SK-N-SH (cell line): ENCODE data around the gene TAS1R1. TPM values are rescaled to one million over a fixed set of nuclear protein-coding genes. Genes with fewer than 3 reads are reported as not detected.

Experiments
- CTCF ChIA-PET: fragments of 300-600, 350-600 bp; formaldehyde crosslinking; extraction: SDS; loops from one replicate; lab custom pipeline; 2021; lab: Yijun Ruan, JAX
- POLR2A ChIA-PET: fragments of 350-600 bp; sonication (Branson Sonifier 250); formaldehyde crosslinking; extraction: SDS; loops from one replicate; lab custom pipeline; 2020; ENCODE audit warnings: antibody characterized with exemption, inconsistent platforms; lab: Yijun Ruan, JAX
- DNase-seq: peaks from one replicate; pipeline ENCODE4 v3.0.0; 2012
- H2AFZ ChIP-seq: fragments of 200-600 bp; sonication (generic); 2 replicates; pipeline ENCODE4 v1.8.1; 2016; ENCODE audit warnings: antibody characterized with exemption, mild to moderate bottlenecking, low read depth
- H3F3A ChIP-seq: fragments of 200-600 bp; sonication (generic); replicated peaks from 2 replicates; pipeline ENCODE3; 2016; ENCODE audit warnings: antibody characterized with exemption, mild to moderate bottlenecking; ENCODE audit not compliant: insufficient read depth
- H3K27ac ChIP-seq, 2 experiments: fragments of 200-500 bp in 1 of 2; fragments of 200-600 bp in 1 of 2; sonication (Bioruptor generic) in 1 of 2; sonication (generic), shearing (Covaris generic) in 1 of 2; 2 replicates each; pipeline versions ENCODE4 v1.5.1 to v1.6.1; 2014 to 2016; ENCODE audit warnings: low read depth in 2 of 2, inconsistent platforms in 1 of 2, low read length in 1 of 2, mild to moderate bottlenecking in 1 of 2, mixed read lengths in 1 of 2
- H3K27me3 ChIP-seq: fragments of 200-600 bp; sonication (generic), shearing (Covaris generic); 2 replicates; pipeline ENCODE4 v1.6.1; 2016; ENCODE audit warnings: mixed run types; ENCODE audit not compliant: insufficient read depth
- H3K36me3 ChIP-seq, 2 experiments: fragments of 200-500 bp in 1 of 2; fragments of 200-600 bp in 1 of 2; sonication (Bioruptor generic) in 1 of 2; sonication (generic) in 1 of 2; replicated peaks in 1 of 2; 2 replicates each; pipeline versions ENCODE3 to v1.5.1; 2014 to 2016; ENCODE audit warnings: low read length in 1 of 2, mild to moderate bottlenecking in 1 of 2; ENCODE audit not compliant: insufficient read depth in 2 of 2, control insufficient read depth in 1 of 2
- H3K4me1 ChIP-seq, 2 experiments: fragments of 200-500 bp in 1 of 2; fragments of 200-600 bp in 1 of 2; sonication (Bioruptor generic) in 1 of 2; sonication (generic), shearing (Covaris generic) in 1 of 2; 2 replicates each; pipeline versions ENCODE4 v1.5.1 to v1.6.1; 2014 to 2016; ENCODE audit warnings: low read depth in 1 of 2, low read length in 1 of 2, mixed run types in 1 of 2; ENCODE audit not compliant: insufficient read depth in 2 of 2, control insufficient read depth in 1 of 2
- H3K4me2 ChIP-seq: fragments of 200-600 bp; sonication (generic), shearing (Covaris generic); 2 replicates; pipeline ENCODE4 v1.6.1; 2017; ENCODE audit warnings: mixed run types
- H3K4me3 ChIP-seq, 2 experiments: fragments of 200-500 bp in 1 of 2; fragments of 200-600 bp in 1 of 2; sonication (Bioruptor generic) in 1 of 2; sonication (generic), shearing (Covaris generic) in 1 of 2; 2 replicates each; pipeline versions ENCODE4 v1.5.1 to v1.8.1; 2014 to 2016; ENCODE audit warnings: low read depth in 2 of 2, inconsistent platforms in 1 of 2, low read length in 1 of 2, mild to moderate bottlenecking in 1 of 2, mixed read lengths in 1 of 2, moderate library complexity in 1 of 2
- H3K79me2 ChIP-seq: fragments of 200-600 bp; sonication (generic); 2 replicates; pipeline ENCODE4 v1.8.1; 2017; ENCODE audit warnings: mild to moderate bottlenecking; ENCODE audit not compliant: insufficient read depth
- H3K9ac ChIP-seq: fragments of 200-600 bp; sonication (generic); 2 replicates; pipeline ENCODE4 v1.6.1; 2017; ENCODE audit warnings: mixed run types
- H3K9me2 ChIP-seq: fragments of 200-600 bp; sonication (generic); 2 replicates; pipeline ENCODE4 v1.6.1; 2017; ENCODE audit warnings: mixed run types
- H3K9me3 ChIP-seq: fragments of 200-600 bp; sonication (generic); 2 replicates; pipeline ENCODE4 v1.6.1; 2017; ENCODE audit warnings: mixed run types, mild to moderate bottlenecking, moderate library complexity
- H4K20me1 ChIP-seq: fragments of 200-600 bp; sonication (generic); 2 replicates; pipeline ENCODE4 v1.6.1; 2017; ENCODE audit warnings: mild to moderate bottlenecking, mixed run types; ENCODE audit not compliant: insufficient read depth
- CHD2 ChIP-seq: fragments of 150-350 bp; IDR thresholded peaks from 2 replicates; pipeline ENCODE4 v1.6.1; 2018; ENCODE audit warnings: low read length; ENCODE audit not compliant: partially characterized antibody
- CTCF ChIP-seq: fragments of 200-600 bp; sonication (generic); IDR thresholded peaks from 2 replicates; pipeline ENCODE4 v1.6.1; 2017; ENCODE audit warnings: antibody characterized with exemption, mild to moderate bottlenecking, moderate library complexity
- EP300 ChIP-seq, 2 experiments: IDR thresholded peaks; 2 replicates each; pipeline versions ENCODE4 v1.4.0 to v1.6.1; 2012; ENCODE audit warnings: borderline replicate concordance in 1 of 2, low read depth in 1 of 2, low read length in 1 of 2
- GATA2 ChIP-seq: sonication (generic); formaldehyde crosslinking; IDR thresholded peaks from 2 replicates; pipeline ENCODE4 v1.5.0; 2020; ENCODE audit warnings: mild to moderate bottlenecking, missing genetic modification reagents
- MAX ChIP-seq: IDR thresholded peaks from 2 replicates; pipeline ENCODE4 v1.4.0; 2012; ENCODE audit warnings: low read depth
- MXI1 ChIP-seq: IDR thresholded peaks from 2 replicates; pipeline ENCODE4 v1.6.1; 2012; ENCODE audit warnings: mild to moderate bottlenecking, low read depth, low read length, improper control_type of control experiment
- RAD21 ChIP-seq: IDR thresholded peaks from 2 replicates; pipeline ENCODE4 v1.6.1; 2012; ENCODE audit warnings: mild to moderate bottlenecking, low read length
- RCOR1 ChIP-seq: fragments of 150-350 bp; IDR thresholded peaks from 2 replicates; pipeline ENCODE4 v1.6.1; 2017; ENCODE audit warnings: antibody characterized with exemption, low read length
- REST ChIP-seq: IDR thresholded peaks from 2 replicates; pipeline ENCODE4 v1.6.1; 2012; ENCODE audit warnings: mild to moderate bottlenecking, low read depth, low read length, moderate library complexity
- SMC3 ChIP-seq: IDR thresholded peaks from 2 replicates; pipeline ENCODE4 v1.6.1; 2012; ENCODE audit warnings: low read depth, low read length, improper control_type of control experiment
- TCF12 ChIP-seq: IDR thresholded peaks from 2 replicates; pipeline ENCODE4 v1.4.0; 2012
- USF2 ChIP-seq: fragments of 150-350 bp; IDR thresholded peaks from 2 replicates; pipeline ENCODE4 v1.6.1; 2017; ENCODE audit warnings: antibody characterized with exemption, low read length, low read depth, borderline replicate concordance
- WGBS: methylation state at CpG from one replicate; pipeline ENCODE4 v1.1.6; 2017; ENCODE audit warnings: low lambda C conversion rate; 5-methylcytosine and 5-hydroxymethylcytosine counted together
- polyA plus RNA-seq, 3 experiments: library from polyadenylated mRNA; depleted of rRNA; stranded (reverse); fragments of >200 nt; gene quantifications; 2 replicates each; pipeline ENCODE4 v1.2.3, GENCODE V29; 2012

Gene TAS1R1
- polyA plus RNA-seq, 1 of the 3 experiments (the other 2 are of a cell fraction), result not detected

GRCh38 chr1:6521536-6521935 lies 33.6 kb upstream of the TAS1R1 start:
- Histone ChIP-seq H3K27ac (peak overlapping the region in 1 of 2 experiments; percentile 23; a peak in 1 of 4 replicates), H4K20me1 (no peaks in the 10 kb centered on the region), H2AFZ (no peak overlapping the region), H3K9me3 (no peaks in the 10 kb centered on the region), H3K27me3 (no peaks in the 10 kb centered on the region), H3K36me3 (peaks cover 0 to 11% of the 10 kb centered on the region in 2 experiments), H3K79me2 (no peaks in the 10 kb centered on the region), H3K4me3 (no peak overlapping the region), H3K9me2 (no peaks in the 10 kb centered on the region), H3K9ac (no peak overlapping the region), H3F3A (peaks cover 23% of the 10 kb centered on the region), H3K4me1 (peaks cover 0 to 38% of the 10 kb centered on the region in 2 experiments; a peak in 2 of 4 replicates), H3K4me2 (no peak overlapping the region)
- TF ChIP-seq TCF12, result no peak
- no peak for TF ChIP-seq EP300 (IDR thresholded peaks at IDR 0.05; ENCODE audit: borderline replicate concordance in 1 of 2, low read depth in 1 of 2, low read length in 1 of 2)
- TF ChIP-seq REST, result no peak
- ChIA-PET POLR2A (interaction anchor here (1.1 to 1.7 kb wide), 2 partner anchors 31 to 33 kb away, joined by 3 to 4 read pairs; no protein-coding TSS in a partner anchor), CTCF (interaction anchor here (0.9 to 23.4 kb wide), 12 partner anchors 9 to 113 kb away, joined by 3 to 439 read pairs (median 8); partner anchors contain the start of genes NOL9 and PLEKHG5)
- WGBS, result 60% methylated on average over 5 of the region's 5 CpGs
- DNase-seq, result no peak

GRCh38 chr1:6523566-6523965 lies 31.5 kb upstream of the TAS1R1 start:
- H3K9me2 ChIP-seq, result no peaks in the 10 kb centered on the region
- H3K4me2 ChIP-seq, result no peak overlapping the region
- peak; percentile 77 for DNase-seq
- ChIA-PET POLR2A (interaction anchor here (0.5 to 1.9 kb wide), 3 partner anchors 31 to 44 kb away, joined by 3 to 4 read pairs (median 4); no protein-coding TSS in a partner anchor), CTCF (interaction anchor here (0.7 to 23.4 kb wide), 27 partner anchors 9 to 149 kb away, joined by 3 to 439 read pairs (median 5); partner anchors contain the start of genes NOL9, PLEKHG5 and TAS1R1)
- H3K9me3 ChIP-seq, result no peaks in the 10 kb centered on the region
- peak overlapping the region in 1 of 2 experiments; percentile 39; a peak in 2 of 4 replicates for H3K27ac ChIP-seq
- no peak overlapping the region for H2AFZ ChIP-seq
- H3K27me3 ChIP-seq, result no peaks in the 10 kb centered on the region
- 41% methylated on average over 6 of the region's 6 CpGs for WGBS
- H3K79me2 ChIP-seq, result no peaks in the 10 kb centered on the region
- TF ChIP-seq MXI1, result peak; percentile 29; the same call in 1 of the 2 replicates
- peak; percentile 43; the same call in 1 of the 2 replicates for TF ChIP-seq GATA2 (CRISPR knock-in tag)
- TF ChIP-seq RAD21, result peak; percentile 88
- no peak for TF ChIP-seq USF2
- TF ChIP-seq SMC3, result peak; percentile 68; the same call in 1 of the 2 replicates
- TF ChIP-seq CTCF, result peak; percentile 69
- 0 out of 2 replicates have a peak, but pooled peaks have one; percentile 35 for TF ChIP-seq RCOR1
- TF ChIP-seq CHD2, result peak; percentile 10
- no peak for TF ChIP-seq REST
- TF ChIP-seq MAX, result no peak; the same call in 1 of the 2 replicates
- no peak overlapping the region for H3K9ac ChIP-seq
- H4K20me1 ChIP-seq, result no peaks in the 10 kb centered on the region
- H3K4me3 ChIP-seq, result no peak overlapping the region
- peaks cover 23% of the 10 kb centered on the region for H3F3A ChIP-seq
- H3K4me1 ChIP-seq, result peaks cover 0 to 28% of the 10 kb centered on the region in 2 experiments; a peak in 2 of 4 replicates
- H3K36me3 ChIP-seq, result peaks cover 0 to 21% of the 10 kb centered on the region in 2 experiments
